ENCODE data around the gene UBAC2.

The UBAC2 gene

DNA sequence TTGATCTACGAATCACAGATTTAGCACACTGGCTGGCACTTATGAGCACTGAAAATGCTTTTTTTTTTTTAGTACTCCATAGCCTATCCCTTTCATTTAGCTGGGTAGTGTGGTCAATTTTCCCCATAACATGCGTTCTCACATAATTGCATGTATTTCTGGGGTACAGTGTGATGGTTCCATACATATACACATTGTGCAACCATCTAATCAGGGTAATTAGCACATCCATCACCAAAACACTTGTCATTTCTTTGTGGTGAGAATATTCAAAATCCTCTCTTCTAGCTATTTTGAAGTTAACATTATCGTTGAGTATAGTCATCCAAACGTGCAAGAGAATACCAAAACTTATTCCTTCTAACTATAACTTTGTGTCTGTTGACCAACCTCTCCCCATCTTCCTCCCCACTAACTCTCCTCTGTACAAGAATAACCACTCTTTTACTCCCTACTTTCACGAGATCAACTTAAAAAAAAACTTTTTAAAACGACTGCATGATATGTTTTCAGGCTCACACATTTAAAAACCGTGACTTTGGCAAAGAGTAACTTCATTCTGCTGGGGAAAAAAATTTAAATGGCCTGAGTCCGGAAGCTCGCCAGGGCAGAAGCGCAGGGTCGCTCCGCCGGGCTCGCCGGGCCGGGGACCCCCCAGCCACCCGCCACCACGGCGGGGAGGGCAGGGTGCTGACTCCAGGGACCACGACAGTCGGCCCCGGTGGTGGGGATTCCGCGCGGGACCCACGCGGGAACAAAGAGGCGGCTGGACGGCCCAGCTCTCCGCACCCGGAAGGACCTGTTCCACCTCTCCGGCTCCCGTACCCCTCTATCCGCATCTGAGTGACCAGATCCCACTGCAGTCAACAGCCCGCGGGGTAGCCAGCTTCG is 868 bp upstream of the UBAC2 start:
- POLR2A ChIA-PET = interaction anchor here (0.6 to 2.7 kb wide), 16 partner anchors 8 to 299 kb away, joined by 3 to 12 read pairs (median 5); partner anchors contain the start of gene GPR18
- no peak for TF ChIP-seq FOXM1 (IDR thresholded peaks at IDR 0.05; ENCODE audit: borderline replicate concordance)
- TF ChIP-seq L3MBTL2 (conservative IDR thresholded peaks at IDR 0.05) = no peak
- TF ChIP-seq ARNT (IDR thresholded peaks at IDR 0.05) = no peak
- no peak for TF ChIP-seq FOXA1 (IDR thresholded peaks at IDR 0.05)
- TF ChIP-seq FOXK2 (IDR thresholded peaks at IDR 0.05) = no peak
- no peak for TF ChIP-seq TARDBP (IDR thresholded peaks at IDR 0.05)
- no peak for TF ChIP-seq LEF1 (IDR thresholded peaks at IDR 0.05; ENCODE audit: borderline replicate concordance)
- TF ChIP-seq NFRKB (IDR thresholded peaks at IDR 0.05) = no peak; the same call in 1 of the 2 replicates
- no peak for TF ChIP-seq HDGF (IDR thresholded peaks at IDR 0.05; ENCODE audit: borderline replicate concordance)
- no peak for TF ChIP-seq SUZ12 (IDR thresholded peaks at IDR 0.05)
- no peak for TF ChIP-seq ELF4 (IDR thresholded peaks at IDR 0.05)
- TF ChIP-seq, protein P1, sequence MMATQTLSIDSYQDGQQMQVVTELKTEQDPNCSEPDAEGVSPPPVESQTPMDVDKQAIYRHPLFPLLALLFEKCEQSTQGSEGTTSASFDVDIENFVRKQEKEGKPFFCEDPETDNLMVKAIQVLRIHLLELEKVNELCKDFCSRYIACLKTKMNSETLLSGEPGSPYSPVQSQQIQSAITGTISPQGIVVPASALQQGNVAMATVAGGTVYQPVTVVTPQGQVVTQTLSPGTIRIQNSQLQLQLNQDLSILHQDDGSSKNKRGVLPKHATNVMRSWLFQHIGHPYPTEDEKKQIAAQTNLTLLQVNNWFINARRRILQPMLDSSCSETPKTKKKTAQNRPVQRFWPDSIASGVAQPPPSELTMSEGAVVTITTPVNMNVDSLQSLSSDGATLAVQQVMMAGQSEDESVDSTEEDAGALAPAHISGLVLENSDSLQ (IDR thresholded peaks at IDR 0.05) = no peak
- TF ChIP-seq ZNF384 (IDR thresholded peaks at IDR 0.05) = no peak
- peak; percentile 19 for DNase-seq (ENCODE audit: extremely low spot score)
- CTCF ChIA-PET = no interaction called here

DNA sequence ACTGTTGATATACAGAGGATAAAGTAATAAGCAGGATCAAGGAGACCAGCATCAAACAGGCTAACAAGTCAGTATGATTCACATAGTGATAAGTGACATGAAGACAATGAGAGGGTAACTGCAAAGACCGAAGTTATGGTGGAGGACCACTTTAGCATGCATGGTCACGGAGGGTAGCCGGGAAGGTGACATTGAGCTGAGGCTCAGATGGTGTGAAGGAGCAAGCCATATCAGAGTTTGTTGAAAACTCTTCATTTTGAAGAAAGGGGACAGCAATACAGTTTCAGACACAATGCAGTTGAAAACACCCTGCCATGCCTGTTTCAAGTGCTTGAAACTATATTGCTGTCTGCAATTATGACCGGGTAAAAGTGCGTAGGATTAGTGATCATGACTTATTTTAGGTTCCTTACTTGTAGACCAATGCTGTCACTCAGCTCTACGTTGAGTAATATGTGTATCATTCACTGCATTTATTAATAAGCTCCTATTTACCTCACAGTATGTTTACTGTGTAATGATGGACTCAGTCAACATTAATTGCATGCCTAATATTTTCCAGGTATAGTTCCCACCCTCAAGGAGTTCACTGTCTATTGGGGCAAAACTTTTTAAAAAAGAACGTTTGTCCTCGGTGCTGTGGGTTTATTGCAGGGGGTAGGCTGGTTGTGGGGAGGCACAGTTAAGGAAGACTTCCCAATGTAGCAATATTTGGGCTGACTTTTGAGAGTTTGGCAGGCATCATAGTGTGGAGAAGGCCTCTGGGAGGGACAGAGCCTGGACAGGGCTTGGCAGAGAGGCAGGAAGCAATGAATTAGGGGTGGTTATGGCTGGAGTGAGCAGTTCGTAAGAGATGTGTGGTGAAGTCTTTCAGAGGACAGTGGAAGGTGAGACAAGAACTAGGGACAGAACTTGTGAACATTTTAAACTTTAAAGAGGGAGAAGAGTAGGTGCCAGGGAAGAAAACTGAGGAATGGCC is 3.2 kb downstream of the UBAC2 start:
- TF ChIP-seq, protein P1 (IDR thresholded peaks at IDR 0.05) = no peak
- TF ChIP-seq FOXK2 (IDR thresholded peaks at IDR 0.05) (no peak), LEF1 (IDR thresholded peaks at IDR 0.05; ENCODE audit: borderline replicate concordance) (no peak), L3MBTL2 (conservative IDR thresholded peaks at IDR 0.05) (no peak), ELF4 (IDR thresholded peaks at IDR 0.05) (no peak), TARDBP (IDR thresholded peaks at IDR 0.05) (no peak), FOXA1 (IDR thresholded peaks at IDR 0.05) (no peak), FOXM1 (IDR thresholded peaks at IDR 0.05; ENCODE audit: borderline replicate concordance) (no peak), SUZ12 (IDR thresholded peaks at IDR 0.05) (no peak), HDGF (IDR thresholded peaks at IDR 0.05; ENCODE audit: borderline replicate concordance) (no peak), ARNT (IDR thresholded peaks at IDR 0.05) (no peak), BHLHE40 (IDR thresholded peaks at IDR 0.05; ENCODE audit: borderline replicate concordance) (no peak), CTBP1 (IDR thresholded peaks at IDR 0.05; ENCODE audit: borderline replicate concordance) (no peak), SP1 (IDR thresholded peaks at IDR 0.05) (no peak), ZNF384 (IDR thresholded peaks at IDR 0.05) (no peak), NFRKB (IDR thresholded peaks at IDR 0.05) (no peak)
- POLR2A ChIA-PET = no interaction called here
- CTCF ChIA-PET = no interaction called here
- no peak for DNase-seq (ENCODE audit: extremely low spot score)

DNA sequence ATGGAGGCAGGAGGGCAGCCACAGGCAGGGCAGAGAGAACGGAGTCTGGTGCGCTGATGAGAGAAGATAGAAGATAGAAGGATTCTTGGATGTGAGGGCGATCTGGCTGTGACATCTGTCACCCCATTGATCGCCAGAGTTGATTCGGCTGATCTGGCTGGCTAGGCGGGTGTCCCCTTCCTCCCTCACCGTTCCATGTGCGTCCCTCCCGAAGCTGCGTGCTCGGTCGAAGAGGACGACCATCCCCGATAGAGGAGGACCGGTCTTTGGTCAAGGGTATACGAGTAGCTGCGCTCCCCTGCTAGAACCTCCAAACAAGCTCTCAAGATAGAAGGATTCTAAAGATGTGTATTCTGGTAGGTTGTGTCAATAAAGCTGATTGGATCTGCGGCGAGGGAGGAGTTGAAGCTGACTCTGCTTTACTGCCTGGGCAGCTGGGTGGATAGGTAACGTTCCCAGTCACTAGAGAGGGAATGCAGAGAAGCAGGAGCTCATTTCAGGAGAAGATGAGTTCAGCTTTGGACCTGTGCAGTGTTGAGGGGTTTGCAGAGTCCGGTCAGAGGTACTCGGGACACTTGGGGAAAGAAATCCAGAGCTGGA is 5.1 kb downstream of the UBAC2 start:
- no peak for DNase-seq (ENCODE audit: extremely low spot score)
- TF ChIP-seq L3MBTL2 (conservative IDR thresholded peaks at IDR 0.05) = no peak
- no peak for TF ChIP-seq FOXM1 (IDR thresholded peaks at IDR 0.05; ENCODE audit: borderline replicate concordance)
- TF ChIP-seq LEF1 (IDR thresholded peaks at IDR 0.05; ENCODE audit: borderline replicate concordance) = no peak
- no peak for TF ChIP-seq HDGF (IDR thresholded peaks at IDR 0.05; ENCODE audit: borderline replicate concordance)
- TF ChIP-seq BHLHE40 (IDR thresholded peaks at IDR 0.05; ENCODE audit: borderline replicate concordance) = no peak
- TF ChIP-seq FOXA1 (IDR thresholded peaks at IDR 0.05) = no peak
- no peak for TF ChIP-seq ARNT (IDR thresholded peaks at IDR 0.05)
- no peak for TF ChIP-seq TARDBP (IDR thresholded peaks at IDR 0.05)
- TF ChIP-seq NFRKB (IDR thresholded peaks at IDR 0.05) = no peak
- TF ChIP-seq ZNF384 (IDR thresholded peaks at IDR 0.05) = no peak
- TF ChIP-seq FOXK2 (IDR thresholded peaks at IDR 0.05) = no peak
- CTCF ChIA-PET = interaction anchor here (0.6 to 0.8 kb wide), 2 partner anchors 60 to 62 kb away, joined by 3 read pairs; no protein-coding TSS in a partner anchor
- POLR2A ChIA-PET = no interaction called here

DNA sequence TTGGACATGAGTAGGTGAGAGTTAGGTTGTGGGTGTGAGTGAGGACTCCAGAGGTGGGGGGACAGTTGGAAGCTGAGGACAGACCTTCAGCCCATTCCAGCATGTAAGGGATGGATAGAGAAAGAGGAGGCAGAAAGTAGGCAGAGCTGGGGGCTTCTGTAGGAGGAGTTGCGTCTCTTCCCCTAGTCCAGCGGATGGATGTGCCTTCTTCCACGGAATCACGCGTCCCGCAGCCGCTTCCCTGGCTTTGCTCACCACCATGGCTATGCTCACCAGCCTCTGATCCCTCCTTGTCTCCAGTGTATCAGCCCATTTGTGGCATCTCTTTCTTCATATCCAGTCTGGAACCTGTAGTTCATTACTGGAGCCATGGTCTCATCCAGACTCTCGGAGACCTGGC is 5.6 kb downstream of the UBAC2 start:
- no peak for TF ChIP-seq LEF1 (IDR thresholded peaks at IDR 0.05; ENCODE audit: borderline replicate concordance)
- TF ChIP-seq HDGF (IDR thresholded peaks at IDR 0.05; ENCODE audit: borderline replicate concordance) = no peak
- no peak for TF ChIP-seq NFRKB (IDR thresholded peaks at IDR 0.05)
- no peak for TF ChIP-seq ARNT (IDR thresholded peaks at IDR 0.05)
- no peak for TF ChIP-seq SUZ12 (IDR thresholded peaks at IDR 0.05)
- TF ChIP-seq FOXM1 (IDR thresholded peaks at IDR 0.05; ENCODE audit: borderline replicate concordance) = no peak
- TF ChIP-seq ELF4 (IDR thresholded peaks at IDR 0.05) = no peak
- no peak for TF ChIP-seq BHLHE40 (IDR thresholded peaks at IDR 0.05; ENCODE audit: borderline replicate concordance)
- TF ChIP-seq ZNF384 (IDR thresholded peaks at IDR 0.05) = no peak
- TF ChIP-seq FOXK2 (IDR thresholded peaks at IDR 0.05) = no peak
- TF ChIP-seq SP1 (IDR thresholded peaks at IDR 0.05) = no peak
- ChIA-PET POLR2A (no interaction called here), CTCF (interaction anchor here (0.8 kb wide), 1 partner anchor 62 kb away, joined by 3 read pairs; no protein-coding TSS in a partner anchor)
- DNase-seq (ENCODE audit: extremely low spot score) = no peak

DNA sequence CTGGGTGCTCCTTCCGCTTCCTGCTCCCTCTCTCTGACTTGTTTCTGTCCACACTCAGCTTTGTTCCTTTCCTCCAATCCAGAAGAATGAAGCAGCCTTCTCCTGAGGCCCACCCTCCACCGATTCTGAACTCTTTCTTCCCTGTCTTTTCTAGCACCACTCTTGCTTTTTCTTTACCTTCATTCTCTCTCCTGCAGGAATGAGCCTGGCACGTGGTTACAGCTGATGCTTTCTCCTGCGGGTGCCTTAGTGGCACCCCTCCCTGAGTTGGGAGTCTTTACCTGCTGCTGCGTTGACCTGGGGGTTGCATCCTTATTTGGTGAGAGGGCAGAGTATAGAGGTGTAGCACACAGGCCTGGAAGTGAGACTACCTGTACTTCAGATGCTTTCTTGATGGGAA is 6.2 kb downstream of the UBAC2 start:
- TF ChIP-seq FOXA1 (IDR thresholded peaks at IDR 0.05) (no peak), HDGF (IDR thresholded peaks at IDR 0.05; ENCODE audit: borderline replicate concordance) (no peak), SUZ12 (IDR thresholded peaks at IDR 0.05) (no peak), ELF4 (IDR thresholded peaks at IDR 0.05) (no peak), BHLHE40 (IDR thresholded peaks at IDR 0.05; ENCODE audit: borderline replicate concordance) (no peak), ARNT (IDR thresholded peaks at IDR 0.05) (no peak)
- ChIA-PET POLR2A (interaction anchor here (0.9 kb wide), 1 partner anchor 9 kb away, joined by 3 read pairs; no protein-coding TSS in a partner anchor), CTCF (interaction anchor here (1.1 kb wide), 1 partner anchor 59 kb away, joined by 3 read pairs; no protein-coding TSS in a partner anchor)
- no peak for DNase-seq (ENCODE audit: extremely low spot score)
